RWPE1 (cell line): Measurements from ENCODE around the gene WTAP.

Experiments used
- CTCF ChIA-PET: fragments of 350-600 bp; sonication (Branson Sonifier 250); formaldehyde crosslinking; extraction: SDS; loops from one replicate; lab custom pipeline; 2021; lab: Yijun Ruan, JAX
- POLR2A ChIA-PET: fragments of 400-600 bp; formaldehyde crosslinking; extraction: SDS; loops from one replicate; lab custom pipeline; 2020; ENCODE audit warnings: antibody characterized with exemption; ENCODE audit not compliant: low non-redundant PET; lab: Yijun Ruan, JAX
- DNase-seq: peaks from one replicate; pipeline ENCODE4 v3.0.0; 2012; ENCODE audit warnings: low spot score
- H3K27ac ChIP-seq: fragments of 450-650 bp; 2 replicates; pipeline ENCODE4 v1.5.1; 2017
- CTCF ChIP-seq: fragments of 450-650 bp; conservative IDR thresholded peaks from 2 replicates; pipeline ENCODE4 v1.5.1; 2017; ENCODE audit warnings: low read depth, mild to moderate bottlenecking

The WTAP gene

GRCh38 chr6:159692303-159693127 is 34.8 kb upstream of the WTAP start:
- peak; percentile 49 for DNase-seq
- TF ChIP-seq CTCF: no peak
- CTCF ChIA-PET: interaction anchor here (0.5 to 1.0 kb wide), 5 partner anchors 48 to 1801 kb away, joined by 3 read pairs; no protein-coding TSS in a partner anchor
- POLR2A ChIA-PET: interaction anchor here (1.3 kb wide), 1 partner anchor 34 kb away, joined by 6 read pairs; no protein-coding TSS in a partner anchor
- peak overlapping the region; percentile 92 for H3K27ac ChIP-seq

- CTCF ChIA-PET: interaction anchor here (1.0 kb wide), 1 partner anchor 34 kb away, joined by 4 read pairs; the partner anchor contains the start of gene WTAP
- POLR2A ChIA-PET: interaction anchor here (0.7 to 1.3 kb wide), 2 partner anchors 33 to 757 kb away, joined by 3 to 6 read pairs; no protein-coding TSS in a partner anchor
- no peak for TF ChIP-seq CTCF
- H3K27ac ChIP-seq: peak within 1 kb of the TSS; percentile 92
- DNase-seq: peak; percentile 84
Observed at GRCh38 chr6:159693128-159693893, 34.0 kb upstream of the WTAP start, which contains the start of gene SOD2. Gene SOD2 (minus strand): TSS chr6:159693241. CDS start chr6:159693167, 74 bp downstream.

- CTCF ChIA-PET: interaction anchor here (1.0 kb wide), 1 partner anchor 33 kb away, joined by 4 read pairs; the partner anchor contains the start of gene WTAP
- POLR2A ChIA-PET: interaction anchor here (0.7 to 1.3 kb wide), 2 partner anchors 32 to 758 kb away, joined by 3 to 6 read pairs; no protein-coding TSS in a partner anchor
- H3K27ac ChIP-seq: peak overlapping the region; percentile 92
Observed at GRCh38 chr6:159693894-159694545, 33.3 kb upstream of the WTAP start.

GRCh38 chr6:159695984-159696383 is 31.3 kb upstream of the WTAP start:
- DNase-seq: no peak
- no peak overlapping the region for H3K27ac ChIP-seq
- ChIA-PET POLR2A (interaction anchor here (0.7 kb wide), 1 partner anchor 130 kb away, joined by 5 read pairs; no protein-coding TSS in a partner anchor), CTCF (interaction anchor here (0.7 kb wide), 1 partner anchor 111 kb away, joined by 3 read pairs; no protein-coding TSS in a partner anchor)
- no peak for TF ChIP-seq CTCF

More at GRCh38 chr6:159693894-159694545, 33.3 kb upstream of the WTAP start:
- TF ChIP-seq CTCF: no peak
- DNase-seq: peak; percentile 71

GRCh38 chr6:159700970-159701369 is 26.3 kb upstream of the WTAP start:
- POLR2A ChIA-PET: no interaction called here
- TF ChIP-seq CTCF: no peak
- CTCF ChIA-PET: no interaction called here
- DNase-seq: no peak
- H3K27ac ChIP-seq: peak overlapping the region; percentile 90
